Measurements from ENCODE around the gene BEGAIN. TPM values are rescaled to one million over a fixed set of nuclear protein-coding genes. Genes with fewer than 3 reads are reported as not detected.

BEGAIN gene
- total RNA-seq, 1 donor from 2014 or later, result 5.1 TPM

GRCh38 chr14:100541621-100542560, 45.3 kb downstream of the BEGAIN start:
- TF ChIP-seq CTCF (IDR thresholded peaks at IDR 0.05), result no peak
- Mint-ChIP-seq H3K4me1 (ENCODE audit: low read depth) (no peaks in the 10 kb centered on the region), H3K4me3 (ENCODE audit: unreplicated experiment) (no peak overlapping the region), H3K27ac (ENCODE audit: unreplicated experiment) (no peak overlapping the region), H3K36me3 (ENCODE audit: low read depth) (no peaks in the 10 kb centered on the region), H3K9me3 (ENCODE audit: low read depth) (no peaks in the 10 kb centered on the region), H3K27me3 (ENCODE audit: low read depth) (no peaks in the 10 kb centered on the region)
- no peak for DNase-seq (ENCODE audit: low spot score)

GRCh38 chr14:100540926-100541620, 46.1 kb downstream of the BEGAIN start:
- H3K4me1 Mint-ChIP-seq (ENCODE audit: low read depth), result peaks cover 6% of the 10 kb centered on the region
- H3K27me3 Mint-ChIP-seq (ENCODE audit: low read depth), result no peaks in the 10 kb centered on the region
- no peaks in the 10 kb centered on the region for H3K9me3 Mint-ChIP-seq (ENCODE audit: low read depth)
- TF ChIP-seq CTCF (IDR thresholded peaks at IDR 0.05), result no peak
- DNase-seq (ENCODE audit: low spot score), result peak; percentile 85
- H3K36me3 Mint-ChIP-seq (ENCODE audit: low read depth), result no peaks in the 10 kb centered on the region
- H3K27ac Mint-ChIP-seq (ENCODE audit: unreplicated experiment), result no peak overlapping the region
- no peak overlapping the region for H3K4me3 Mint-ChIP-seq (ENCODE audit: unreplicated experiment)

- peak; percentile 82 for DNase-seq (ENCODE audit: low spot score)
- Mint-ChIP-seq H3K27ac (ENCODE audit: unreplicated experiment) (no peak overlapping the region), H3K4me3 (ENCODE audit: unreplicated experiment) (no peak overlapping the region), H3K27me3 (ENCODE audit: low read depth) (no peaks in the 10 kb centered on the region), H3K9me3 (ENCODE audit: low read depth) (no peaks in the 10 kb centered on the region), H3K4me1 (ENCODE audit: low read depth) (peaks cover 10% of the 10 kb centered on the region), H3K36me3 (ENCODE audit: low read depth) (no peaks in the 10 kb centered on the region)
- TF ChIP-seq CTCF (IDR thresholded peaks at IDR 0.05), result peak; percentile 57
Measured at GRCh38 chr14:100540141-100540925, 46.9 kb downstream of the BEGAIN start.

GRCh38 chr14:100539766-100540140, 47.5 kb downstream of the BEGAIN start:
- Mint-ChIP-seq H3K4me1 (ENCODE audit: low read depth) (peaks cover 10% of the 10 kb centered on the region), H3K9me3 (ENCODE audit: low read depth) (no peaks in the 10 kb centered on the region), H3K36me3 (ENCODE audit: low read depth) (no peaks in the 10 kb centered on the region), H3K4me3 (ENCODE audit: unreplicated experiment) (no peak overlapping the region), H3K27me3 (ENCODE audit: low read depth) (no peaks in the 10 kb centered on the region), H3K27ac (ENCODE audit: unreplicated experiment) (no peak overlapping the region)
- TF ChIP-seq CTCF (IDR thresholded peaks at IDR 0.05), result no peak
- peak; percentile 69 for DNase-seq (ENCODE audit: low spot score)

All from chondrocyte (in vitro differentiated cells).